ENCODE results near the gene GDNF.

- TF ChIP-seq, protein P1, sequence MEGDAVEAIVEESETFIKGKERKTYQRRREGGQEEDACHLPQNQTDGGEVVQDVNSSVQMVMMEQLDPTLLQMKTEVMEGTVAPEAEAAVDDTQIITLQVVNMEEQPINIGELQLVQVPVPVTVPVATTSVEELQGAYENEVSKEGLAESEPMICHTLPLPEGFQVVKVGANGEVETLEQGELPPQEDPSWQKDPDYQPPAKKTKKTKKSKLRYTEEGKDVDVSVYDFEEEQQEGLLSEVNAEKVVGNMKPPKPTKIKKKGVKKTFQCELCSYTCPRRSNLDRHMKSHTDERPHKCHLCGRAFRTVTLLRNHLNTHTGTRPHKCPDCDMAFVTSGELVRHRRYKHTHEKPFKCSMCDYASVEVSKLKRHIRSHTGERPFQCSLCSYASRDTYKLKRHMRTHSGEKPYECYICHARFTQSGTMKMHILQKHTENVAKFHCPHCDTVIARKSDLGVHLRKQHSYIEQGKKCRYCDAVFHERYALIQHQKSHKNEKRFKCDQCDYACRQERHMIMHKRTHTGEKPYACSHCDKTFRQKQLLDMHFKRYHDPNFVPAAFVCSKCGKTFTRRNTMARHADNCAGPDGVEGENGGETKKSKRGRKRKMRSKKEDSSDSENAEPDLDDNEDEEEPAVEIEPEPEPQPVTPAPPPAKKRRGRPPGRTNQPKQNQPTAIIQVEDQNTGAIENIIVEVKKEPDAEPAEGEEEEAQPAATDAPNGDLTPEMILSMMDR (IDR thresholded peaks at IDR 0.05) = peak; percentile 61 to 86 (median 77)
- TF ChIP-seq POLR2A (IDR thresholded peaks at IDR 0.05) (no peak), EP300 (IDR thresholded peaks at IDR 0.05) (no peak)
Observed at GRCh38 chr5:37837414-37838032, 2.3 kb downstream of the GDNF start.

Data from ovary (tissue), 3 donors.